Astrocyte of the cerebellum (primary cell): ENCODE data around the gene IL1R1.

ENCODE experiments used
- DNase-seq: peaks from one replicate; pipeline ENCODE4 v3.0.0-alpha.2; 2011; ENCODE audit warnings: low read depth
- H3K4me3 ChIP-seq: 2 replicates; pipeline ENCODE4 v1.5.1; 2011; ENCODE audit warnings: mild to moderate bottlenecking, low read depth, low read length, moderate library complexity
- CTCF ChIP-seq: IDR thresholded peaks from 2 replicates; pipeline ENCODE4 v1.5.1; 2012; ENCODE audit warnings: low read length, low read depth, moderate library complexity, mild to moderate bottlenecking; ENCODE audit errors: missing control alignments
- in situ Hi-C: cut with HindIII; loops from 2 replicates; pipeline ENCODE4 v1.10.0; 2017; ENCODE audit warnings: low sequenced_read_pairs

The IL1R1 gene

DNA sequence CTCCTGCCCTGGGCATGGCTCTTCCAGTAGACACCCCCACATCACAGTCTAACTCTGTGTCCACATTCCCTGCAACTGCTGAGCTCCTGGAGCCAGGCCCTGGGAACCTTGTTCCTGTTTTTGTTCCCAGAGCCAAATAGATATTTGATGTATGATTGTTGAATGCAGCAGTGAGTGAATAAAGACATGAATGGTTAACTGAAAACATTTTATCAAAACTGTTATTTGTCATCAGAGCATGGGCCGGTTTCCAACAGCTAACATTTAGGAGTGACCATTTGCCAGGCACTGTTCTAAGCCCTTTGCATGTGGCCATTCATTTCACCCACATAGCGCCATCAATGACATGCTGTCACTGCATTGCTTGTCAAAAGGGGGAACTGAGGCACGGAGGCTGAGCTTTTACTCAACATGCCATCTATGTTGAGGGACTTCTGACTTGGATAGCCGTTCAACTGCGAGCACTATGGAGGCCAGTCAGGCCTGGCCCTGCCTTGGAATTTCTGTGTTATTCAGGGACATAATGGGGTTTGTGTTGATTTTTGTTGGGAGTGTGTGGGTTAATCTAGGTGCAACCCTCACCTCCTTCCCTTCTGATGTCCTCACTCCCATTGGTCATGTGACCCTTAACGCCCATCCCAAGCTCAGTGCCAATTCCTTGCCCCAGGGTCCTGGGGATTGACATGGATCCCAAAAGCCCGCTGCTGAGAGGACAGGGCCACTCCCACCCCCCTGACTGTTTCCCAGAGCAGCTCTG, 12.6 kb downstream of the IL1R1 start:
- in situ Hi-C loops: no loop called here
- no peak overlapping the region for H3K4me3 ChIP-seq
- TF ChIP-seq CTCF: no peak
- no peak for DNase-seq

DNA sequence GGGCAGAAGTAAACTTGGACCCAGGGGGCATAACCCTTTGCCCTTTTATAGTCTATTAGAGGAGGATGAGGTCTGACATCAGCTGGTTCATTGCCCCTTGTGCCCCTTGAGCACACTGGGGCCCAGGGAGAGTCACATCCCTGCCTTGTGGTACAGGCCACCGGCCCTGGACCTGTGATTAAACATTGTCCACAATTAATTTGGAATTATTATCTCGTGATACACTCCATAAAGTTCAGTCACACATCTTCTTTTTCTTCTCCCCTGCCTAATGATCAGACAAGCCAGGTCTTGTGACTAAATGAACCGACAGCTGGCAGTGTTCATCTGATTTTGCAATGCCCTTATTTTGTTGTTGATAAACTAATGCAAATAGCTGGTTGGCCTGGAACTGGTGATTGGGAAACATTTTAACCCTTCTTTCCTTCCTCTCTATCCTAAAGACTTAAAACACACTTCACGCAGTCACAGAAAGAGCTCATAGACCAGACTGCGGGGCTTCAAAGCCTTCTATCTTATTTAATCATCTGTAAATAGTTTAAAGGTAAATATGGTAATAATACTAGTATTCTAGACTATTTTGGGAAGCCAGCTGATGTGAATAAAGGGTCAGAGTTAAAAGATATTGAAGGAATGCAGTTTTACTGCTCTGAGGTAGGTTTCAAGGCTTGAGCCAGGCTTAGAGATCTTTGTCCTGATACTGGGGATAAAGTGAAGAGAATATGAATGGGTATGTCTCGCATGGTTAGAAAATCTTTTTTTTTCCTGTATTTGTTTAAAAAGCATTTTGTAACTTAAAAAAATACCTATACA, 13.4 kb downstream of the IL1R1 start:
- H3K4me3 ChIP-seq: no peak overlapping the region
- no peak for DNase-seq
- in situ Hi-C loops: no loop called here
- TF ChIP-seq CTCF: no peak

DNA sequence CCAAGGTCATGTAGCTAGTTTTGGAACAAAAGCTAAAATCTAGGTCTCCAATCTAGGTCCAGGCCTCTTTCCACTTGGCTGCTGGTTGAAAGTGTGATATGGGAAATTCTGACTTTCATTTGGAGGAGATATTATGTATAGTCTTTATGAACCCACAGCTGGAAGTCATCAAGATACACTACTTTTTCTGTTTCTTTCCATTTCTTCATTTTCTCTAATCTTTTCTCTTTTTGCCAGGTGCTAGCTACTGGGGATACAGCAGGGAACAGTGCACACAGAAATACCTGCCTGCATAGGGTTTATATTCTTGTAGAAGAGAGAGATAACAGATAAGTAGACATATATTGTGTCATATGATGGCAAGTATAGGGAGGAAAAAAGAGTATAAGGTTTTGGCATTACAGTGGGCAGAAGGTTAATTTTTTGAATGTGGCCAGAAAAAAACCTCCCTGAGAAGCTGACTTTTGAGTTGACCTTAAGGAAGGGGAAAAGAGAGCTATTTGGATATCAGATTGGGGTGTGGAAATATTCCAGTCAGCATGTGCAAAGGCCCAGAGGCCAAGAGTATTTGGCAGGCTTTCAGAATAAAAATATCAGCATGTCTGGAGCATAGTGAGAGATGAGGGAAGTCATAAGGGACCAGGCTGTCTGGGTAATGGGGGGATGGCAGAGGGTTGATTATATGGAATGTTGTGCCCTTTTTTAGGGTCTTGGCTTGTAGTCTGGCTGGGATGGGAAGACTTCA, 15.6 kb downstream of the IL1R1 start:
- in situ Hi-C loops: no loop called here
- TF ChIP-seq CTCF: no peak
- DNase-seq: no peak
- no peak overlapping the region for H3K4me3 ChIP-seq

DNA sequence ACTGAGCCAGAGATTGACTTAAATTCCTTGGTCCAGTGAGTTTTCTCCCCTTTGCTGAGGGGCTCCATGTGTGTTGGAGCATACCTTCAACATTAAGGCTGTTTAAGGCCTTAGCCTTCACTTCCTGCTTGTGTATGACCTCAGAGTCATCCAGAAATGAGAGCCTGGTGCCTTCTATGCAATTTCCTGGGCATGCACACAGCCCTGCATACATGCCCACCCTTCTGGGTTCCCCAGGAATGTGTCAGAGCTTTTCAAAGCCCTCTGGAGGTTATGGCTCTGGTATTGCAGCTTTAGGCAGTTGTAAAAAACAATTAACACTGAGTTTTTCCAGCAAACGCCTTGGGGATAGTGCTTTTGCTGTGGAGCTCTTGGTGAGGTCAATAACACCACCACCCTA, 16.7 kb downstream of the IL1R1 start:
- DNase-seq: no peak
- TF ChIP-seq CTCF: no peak
- no peak overlapping the region for H3K4me3 ChIP-seq
- in situ Hi-C loops: no loop called here

DNA sequence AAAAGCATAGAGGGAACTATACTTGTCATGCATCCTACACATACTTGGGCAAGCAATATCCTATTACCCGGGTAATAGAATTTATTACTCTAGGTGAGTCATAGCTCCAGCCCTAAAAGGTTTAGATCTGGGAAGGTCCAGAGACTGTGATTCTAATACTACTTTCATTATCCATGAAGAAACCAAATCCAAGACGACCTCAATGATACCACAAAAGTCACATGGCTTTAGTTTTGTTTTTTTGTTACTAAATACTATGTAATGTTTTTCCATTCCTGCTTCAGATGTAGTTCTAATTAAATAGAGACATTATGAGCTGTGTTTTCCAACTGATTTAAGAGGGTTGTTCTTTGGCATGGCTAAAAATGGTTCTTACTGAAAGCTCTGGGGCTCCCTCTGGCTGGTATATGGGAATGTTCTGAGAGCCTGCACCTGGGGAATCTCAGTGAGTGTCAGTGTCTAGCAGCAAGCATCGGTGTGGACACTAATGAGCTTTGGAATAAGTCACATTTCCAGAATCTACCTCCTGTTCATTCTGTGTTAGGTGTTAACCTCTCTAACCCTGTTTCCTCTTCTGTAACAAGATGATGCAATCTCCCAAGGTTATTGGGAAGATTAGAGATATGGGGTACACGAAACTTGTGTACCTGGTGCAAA, 23.8 kb downstream of the IL1R1 start:
- in situ Hi-C loops: no loop called here
- peak; percentile 51 for TF ChIP-seq CTCF
- no peak overlapping the region for H3K4me3 ChIP-seq
- DNase-seq: peak; percentile 40

- no peak for DNase-seq
- no peak for TF ChIP-seq CTCF
- no peak overlapping the region for H3K4me3 ChIP-seq
- in situ Hi-C loops: no loop called here
Observed at GRCh38 chr2:102168026-102168771, 25.7 kb downstream of the IL1R1 start.
